HPDE6-E6E7 (cell line): Measurements from ENCODE around the gene CBLL2.
"Not testable (repeated sequence)": the region's sequence is repeated elsewhere in the genome, so short reads cannot be mapped to it uniquely, and the experiment has no call there.

ENCODE experiments used
- DNase-seq: peaks from one replicate; pipeline ENCODE4 v3.0.0; 2011; ENCODE audit warnings: missing footprints; ENCODE audit errors: extremely low spot score

CBLL2 gene

GRCh38 chrX:22272613-22273012 is at the start of gene CBLL2:
TSS of gene CBLL2 (plus strand) at chrX:22272913. CDS start at chrX:22272992, 79 bp downstream.
- no peak for DNase-seq

- DNase-seq = no peak
Observed at GRCh38 chrX:22234380-22234779, 38.3 kb upstream of the CBLL2 start.

- no peak for DNase-seq
Observed at GRCh38 chrX:22237479-22237878, 35.2 kb upstream of the CBLL2 start.

DNA sequence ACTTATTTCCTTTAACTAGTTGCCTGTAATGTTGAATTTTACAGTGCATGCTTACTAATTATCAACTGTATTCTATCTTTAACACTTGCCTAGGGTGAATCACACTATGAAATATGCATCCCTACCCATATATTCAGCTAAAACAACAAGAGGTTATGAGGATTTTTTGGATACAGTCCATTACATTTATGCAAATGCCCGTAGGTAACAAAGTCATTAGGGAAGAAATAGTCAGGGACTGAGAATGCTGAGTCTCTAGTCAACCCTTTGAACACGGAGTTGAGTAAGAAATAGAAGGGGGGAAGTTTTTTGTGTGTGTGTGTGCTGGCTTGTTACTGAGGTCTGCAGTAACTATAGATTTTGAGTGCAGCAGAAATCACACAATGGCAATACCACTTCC is 26.1 kb upstream of the CBLL2 start:
- DNase-seq = peak; percentile 50

- DNase-seq = no peak
Observed at GRCh38 chrX:22247169-22247568, 25.5 kb upstream of the CBLL2 start.

DNA sequence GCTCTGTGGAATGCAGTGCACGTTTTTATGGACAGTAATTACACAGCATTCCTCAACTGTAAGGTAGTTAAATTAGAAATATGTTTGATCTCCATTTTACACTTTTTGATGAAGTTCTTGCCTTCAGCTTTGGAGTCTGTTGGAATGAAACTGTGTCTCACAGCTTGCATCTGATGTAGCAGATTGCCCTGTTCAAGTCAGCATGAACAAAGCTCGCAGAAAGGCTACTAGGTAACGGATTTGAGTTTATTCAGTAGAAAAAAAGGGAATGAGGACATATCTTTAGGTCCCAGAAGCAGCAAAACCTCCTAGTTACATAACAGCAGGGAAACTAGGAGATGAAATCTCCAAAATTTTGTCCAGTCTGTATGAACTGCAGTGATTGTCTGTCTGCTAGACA is 24.3 kb upstream of the CBLL2 start:
- no peak for DNase-seq

- no peak for DNase-seq
Observed at GRCh38 chrX:22249371-22249770, 23.3 kb upstream of the CBLL2 start.

DNA sequence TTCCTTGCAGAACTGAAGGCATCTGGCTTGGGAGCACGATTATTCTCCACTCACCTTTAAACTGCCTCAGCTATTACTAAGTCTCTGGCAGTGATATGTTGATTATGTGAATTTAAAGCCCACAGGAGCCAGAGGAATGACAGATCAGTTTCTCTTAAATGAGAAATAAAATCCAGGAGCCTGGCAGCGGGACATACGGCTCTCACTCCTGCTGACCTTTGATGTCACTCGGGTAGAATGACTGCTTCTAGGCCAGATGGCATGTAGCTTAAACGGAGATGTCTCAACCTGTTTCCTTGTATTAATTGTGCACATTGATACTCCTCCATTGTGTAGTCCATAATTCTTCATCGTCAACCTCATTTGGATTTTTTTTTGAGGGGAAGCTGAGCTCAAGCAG is 4.0 kb upstream of the CBLL2 start:
- DNase-seq = no peak

DNA sequence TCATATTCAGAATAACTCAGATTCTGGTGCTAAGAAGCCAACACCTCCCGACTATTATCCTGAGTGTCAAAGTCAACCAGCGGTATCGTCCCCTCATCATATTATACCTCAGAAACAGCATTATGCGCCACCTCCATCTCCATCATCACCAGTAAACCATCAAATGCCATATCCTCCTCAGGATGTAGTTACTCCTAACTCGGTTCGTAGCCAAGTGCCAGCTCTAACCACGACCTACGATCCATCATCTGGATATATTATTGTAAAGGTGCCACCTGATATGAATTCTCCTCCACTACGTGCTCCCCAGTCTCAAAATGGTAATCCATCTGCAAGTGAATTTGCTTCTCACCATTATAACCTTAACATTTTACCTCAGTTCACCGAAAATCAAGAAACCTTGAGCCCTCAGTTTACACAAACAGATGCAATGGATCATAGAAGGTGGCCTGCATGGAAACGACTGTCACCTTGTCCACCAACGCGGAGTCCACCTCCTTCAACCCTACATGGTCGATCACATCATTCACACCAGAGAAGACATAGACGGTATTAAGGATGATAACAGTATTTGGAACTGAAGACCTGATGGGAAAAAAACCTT is 1.1 kb downstream of the CBLL2 start:
- DNase-seq = no peak

DNA sequence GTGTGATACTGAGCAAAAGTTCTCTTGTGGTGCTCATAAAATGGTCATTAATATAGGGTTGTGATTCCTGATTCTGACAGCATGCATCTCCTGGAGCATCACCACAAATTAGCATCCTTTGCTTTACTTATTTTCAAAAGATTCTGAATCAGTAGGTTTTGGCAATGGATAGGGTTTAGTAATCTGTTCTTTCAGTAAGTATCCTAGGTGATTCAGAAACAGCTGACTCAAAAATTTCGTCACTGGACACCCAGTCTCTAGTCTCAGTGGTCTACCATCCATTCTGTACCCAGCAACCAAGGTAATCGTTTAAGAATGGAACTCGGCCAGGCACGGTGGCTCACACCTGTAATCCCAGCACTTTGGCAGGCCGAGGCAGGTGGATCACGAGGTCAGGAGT is 4.1 kb downstream of the CBLL2 start:
- no peak for DNase-seq

- DNase-seq = peak; percentile 34
Observed at GRCh38 chrX:22278375-22278774, 5.7 kb downstream of the CBLL2 start.

- DNase-seq = not testable (repeated sequence)
Observed at GRCh38 chrX:22289209-22289608, 16.5 kb downstream of the CBLL2 start.

- no peak for DNase-seq
Observed at GRCh38 chrX:22296871-22297270, 24.2 kb downstream of the CBLL2 start.

DNA sequence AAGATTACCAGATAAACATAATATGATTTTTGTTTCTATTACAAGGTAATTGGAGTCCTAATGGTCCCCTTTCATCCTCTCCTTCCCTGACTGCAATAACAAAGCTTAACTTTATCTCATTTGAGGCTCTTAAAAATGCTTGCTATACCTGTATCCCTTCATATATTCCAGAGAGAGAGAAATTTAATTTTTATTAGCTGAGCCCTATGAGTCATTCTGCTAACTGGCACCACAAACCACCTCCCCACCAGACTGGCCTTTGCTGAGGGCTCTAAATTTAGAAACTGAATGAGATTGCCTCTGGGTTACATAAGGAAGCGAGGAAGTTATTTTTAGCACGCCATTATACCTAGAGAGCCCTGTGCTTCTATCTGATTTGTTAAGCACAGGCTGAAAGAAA is 27.4 kb downstream of the CBLL2 start:
- peak; percentile 25 for DNase-seq

DNA sequence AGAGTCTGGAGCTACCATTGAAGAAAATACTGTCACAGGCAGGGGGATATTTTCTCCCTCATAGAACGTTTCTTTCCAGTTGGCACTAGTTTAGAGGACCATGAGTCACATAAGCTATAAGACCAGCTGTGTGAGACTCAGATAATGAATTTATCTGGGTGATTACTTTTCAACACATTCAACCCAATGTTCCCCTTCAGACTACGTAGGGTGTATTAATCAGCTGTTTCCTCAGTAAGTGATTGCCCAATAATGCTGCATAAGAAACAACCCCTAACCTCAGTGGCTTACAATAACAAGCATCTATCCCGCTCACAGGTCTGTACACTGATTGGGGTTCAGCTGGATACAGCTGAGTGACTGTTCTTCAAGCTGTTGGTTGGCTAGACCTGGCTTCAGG is 38.1 kb downstream of the CBLL2 start:
- DNase-seq = no peak

- DNase-seq = no peak
Observed at GRCh38 chrX:22313766-22314165, 41.1 kb downstream of the CBLL2 start.

DNA sequence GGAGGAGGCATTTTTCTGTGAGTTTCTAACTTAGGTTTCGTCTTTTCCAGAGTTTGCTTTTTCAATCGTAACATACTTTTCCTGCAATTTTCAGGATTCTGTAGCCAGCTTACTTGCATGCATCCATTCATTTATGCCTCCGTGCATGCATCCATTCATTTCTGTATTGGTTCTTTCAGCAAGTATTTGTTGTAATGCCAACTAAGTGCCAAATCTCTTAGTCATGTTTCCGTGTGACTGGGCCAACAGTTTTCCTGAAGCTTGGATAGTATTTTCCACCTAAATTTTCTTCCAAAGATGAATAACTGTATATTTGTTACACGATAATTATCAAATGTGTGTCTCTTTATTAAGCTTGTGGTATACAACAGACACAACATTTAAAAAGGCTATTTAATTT is 41.5 kb downstream of the CBLL2 start:
- DNase-seq = no peak

GRCh38 chrX:22314692-22315091 is 42.0 kb downstream of the CBLL2 start:
- DNase-seq = no peak

- no peak for DNase-seq
Observed at GRCh38 chrX:22315151-22315550, 42.4 kb downstream of the CBLL2 start.

DNA sequence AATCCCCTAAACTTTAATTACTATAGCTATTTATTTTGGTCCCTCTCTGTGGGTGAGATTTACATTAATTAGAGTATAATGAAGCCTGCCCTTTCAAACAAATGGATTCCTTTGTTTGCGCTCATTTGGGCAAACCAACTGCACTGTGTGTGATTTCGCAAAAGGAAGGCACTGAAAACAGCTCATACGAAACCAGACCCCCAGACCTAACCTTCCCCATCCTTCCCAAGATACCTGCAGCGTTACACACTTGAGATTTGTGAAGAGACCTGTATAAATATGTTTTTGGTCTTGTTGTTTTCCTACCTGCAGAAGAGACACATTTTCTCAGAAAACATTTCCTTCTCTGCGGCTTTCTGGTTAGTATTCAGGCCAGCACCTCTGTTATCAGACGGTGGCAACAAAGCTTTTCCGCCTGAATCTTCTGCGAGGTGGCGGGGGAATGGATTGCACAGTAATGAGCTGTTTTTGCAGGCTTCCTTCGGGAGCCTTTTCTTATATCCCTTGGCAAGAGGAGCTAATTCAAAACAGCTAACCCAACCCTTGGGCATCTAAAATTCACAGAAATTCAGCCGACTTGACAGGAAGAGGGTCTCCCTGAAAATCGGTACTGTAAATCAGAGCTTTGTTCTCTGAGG is 47.6 kb downstream of the CBLL2 start:
- DNase-seq = no peak

DNA sequence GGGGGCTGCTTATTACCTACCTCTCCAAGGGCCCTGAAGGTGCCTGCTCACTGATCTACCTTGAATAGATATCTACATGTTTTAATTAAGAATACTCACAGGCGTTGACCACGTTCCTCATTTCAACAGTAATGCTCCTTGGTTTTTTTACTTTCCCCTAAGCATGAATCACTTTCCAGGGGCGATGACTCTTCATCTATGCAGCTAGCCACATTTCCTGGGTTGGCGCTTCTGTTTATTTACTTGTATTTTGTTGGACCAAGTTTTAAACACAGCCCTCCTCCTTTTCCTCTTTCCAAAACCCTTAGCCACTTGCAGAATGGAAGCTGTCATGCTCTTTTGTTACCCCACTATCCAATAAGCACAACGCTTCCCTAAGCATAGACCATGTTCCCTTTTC is 50.8 kb downstream of the CBLL2 start:
- DNase-seq = peak; percentile 34
